ENCODE data around the gene MYL6.

- TF ChIP-seq CTCF (IDR thresholded peaks at IDR 0.05) (no peak), POLR2A (IDR thresholded peaks at IDR 0.05) (no peak), POLR2AphosphoS5 (IDR thresholded peaks at IDR 0.05) (no peak)
These were observed 40.7 kb downstream of the MYL6 start for GRCh38 chr12:56198836-56199235.
